Stimulated activated CD8-positive, alpha-beta memory T cell treated with anti-CD3 and anti-CD28 coated beads, Interleukin-4, amount 100 ng/mL, for 24 hours (primary cell): ENCODE measurements around the gene TP53INP2.
"Not testable (repeated sequence)": the region's sequence is repeated elsewhere in the genome, so short reads cannot be mapped to it uniquely, and the experiment has no call there.

Source experiments
- DNase-seq: peaks from one replicate; pipeline ENCODE4 v3.0.0-alpha.2; 2020; ENCODE audit warnings: low read depth

The TP53INP2 gene, protein sequence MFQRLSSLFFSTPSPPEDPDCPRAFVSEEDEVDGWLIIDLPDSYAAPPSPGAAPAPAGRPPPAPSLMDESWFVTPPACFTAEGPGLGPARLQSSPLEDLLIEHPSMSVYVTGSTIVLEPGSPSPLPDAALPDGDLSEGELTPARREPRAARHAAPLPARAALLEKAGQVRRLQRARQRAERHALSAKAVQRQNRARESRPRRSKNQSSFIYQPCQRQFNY

GRCh38 chr20:34704177-34705007 is at the start of gene TP53INP2:
TSS of gene TP53INP2 (plus strand) at chr20:34704344. CDS start at chr20:34708740, 4,396 bp downstream.
- peak; percentile 75 for DNase-seq

DNA sequence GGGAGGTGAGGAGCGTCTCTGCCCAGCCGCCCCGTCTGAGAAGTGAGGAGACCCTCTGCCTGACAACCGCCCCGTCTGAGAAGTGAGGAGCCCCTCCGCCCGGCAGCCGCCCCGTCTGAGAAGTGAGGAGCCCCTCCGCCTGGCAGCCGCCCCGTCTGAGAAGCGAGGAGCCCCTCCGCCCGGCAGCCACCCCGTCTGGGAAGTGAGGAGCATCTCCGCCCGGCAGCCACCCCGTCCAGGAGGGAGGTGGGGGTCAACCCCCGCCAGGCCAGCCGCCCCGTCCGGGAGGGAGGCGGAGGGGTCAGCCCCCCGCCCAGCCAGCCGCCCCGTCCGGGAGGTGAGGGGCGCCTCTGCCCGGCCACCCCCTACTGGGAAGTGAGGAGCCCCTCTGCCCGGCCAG is 45.5 kb upstream of the TP53INP2 start:
- DNase-seq: not testable (repeated sequence)

DNA sequence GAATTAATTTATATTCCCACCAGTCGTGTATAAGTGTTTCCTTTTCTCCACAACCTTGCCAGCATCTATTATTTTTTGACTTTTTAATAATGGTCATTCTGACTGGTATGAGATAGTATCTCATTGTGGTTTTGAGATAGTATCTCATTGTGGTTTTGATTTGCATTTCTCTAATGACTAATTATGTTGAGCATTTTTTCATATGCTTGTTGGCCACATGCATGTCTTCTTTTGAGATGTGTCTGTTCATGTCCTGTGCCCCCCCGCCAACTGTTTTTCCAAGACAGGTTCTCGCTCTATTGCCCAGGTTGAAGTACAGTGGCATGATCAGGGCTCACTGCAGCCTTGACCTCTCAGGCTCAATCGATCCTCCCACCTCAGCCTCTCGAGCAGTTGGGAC is 42.3 kb upstream of the TP53INP2 start:
- DNase-seq: not testable (repeated sequence)

DNA sequence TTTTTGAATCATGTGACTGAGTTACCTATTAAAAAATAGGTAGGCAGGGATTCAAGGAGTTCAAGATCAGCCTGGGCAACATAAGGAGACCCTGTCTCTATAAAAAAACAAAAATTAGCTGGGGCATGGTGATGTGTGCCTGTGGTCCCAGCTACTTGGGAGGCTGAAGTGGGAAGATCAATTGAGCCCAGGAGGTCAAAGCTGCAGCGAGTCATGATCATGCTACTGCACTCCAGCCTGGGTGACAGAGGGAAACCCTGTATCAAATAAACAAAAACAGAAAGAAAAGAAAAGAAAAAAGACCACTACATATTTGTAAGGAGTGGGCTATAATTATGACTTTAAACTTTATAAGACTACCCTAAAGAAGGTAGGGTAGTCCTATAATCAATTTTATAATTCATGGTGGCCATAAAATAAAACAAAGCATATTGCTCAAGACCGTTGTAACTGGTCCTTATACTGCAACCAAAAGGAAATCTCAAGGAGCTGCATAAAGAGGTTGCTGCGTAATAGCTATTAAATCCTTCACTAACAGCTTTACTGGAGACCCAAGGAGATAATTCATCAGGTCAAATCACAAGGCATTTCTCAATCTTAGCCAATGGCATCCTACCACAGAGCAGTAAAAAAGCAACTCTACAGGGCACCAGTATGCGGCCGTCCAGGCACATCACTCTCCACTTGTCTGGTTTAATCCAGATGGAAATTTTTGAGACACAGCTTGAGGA is 40.8 kb upstream of the TP53INP2 start:
- no peak for DNase-seq

GRCh38 chr20:34664751-34665150 is 39.4 kb upstream of the TP53INP2 start:
- not testable (repeated sequence) for DNase-seq

DNA sequence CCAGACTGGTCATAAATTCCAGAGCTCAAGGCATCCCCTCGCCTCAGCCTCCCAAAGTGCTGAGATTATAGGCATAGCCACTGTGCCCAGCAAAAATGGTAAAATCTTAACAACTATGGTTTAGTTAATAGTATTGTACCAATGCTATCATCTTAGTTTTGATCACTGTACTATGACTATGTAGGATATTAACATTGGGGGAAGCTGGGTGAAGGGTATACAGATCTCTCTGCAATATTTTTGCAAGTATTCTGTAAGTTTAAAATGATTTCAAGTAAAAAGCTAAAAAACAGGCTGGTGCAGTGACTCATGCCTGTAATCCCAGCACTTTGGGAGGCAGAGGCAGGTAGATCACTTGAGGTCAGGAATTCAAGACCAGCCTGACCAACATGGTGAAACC is 35.0 kb upstream of the TP53INP2 start:
- DNase-seq: no peak

- no peak for DNase-seq
Measured at GRCh38 chr20:34673412-34673811, 30.7 kb upstream of the TP53INP2 start.

- no peak for DNase-seq
Measured at GRCh38 chr20:34675561-34675960, 28.6 kb upstream of the TP53INP2 start.

- DNase-seq: no peak
Measured at GRCh38 chr20:34675993-34676641, 28.0 kb upstream of the TP53INP2 start.

DNA sequence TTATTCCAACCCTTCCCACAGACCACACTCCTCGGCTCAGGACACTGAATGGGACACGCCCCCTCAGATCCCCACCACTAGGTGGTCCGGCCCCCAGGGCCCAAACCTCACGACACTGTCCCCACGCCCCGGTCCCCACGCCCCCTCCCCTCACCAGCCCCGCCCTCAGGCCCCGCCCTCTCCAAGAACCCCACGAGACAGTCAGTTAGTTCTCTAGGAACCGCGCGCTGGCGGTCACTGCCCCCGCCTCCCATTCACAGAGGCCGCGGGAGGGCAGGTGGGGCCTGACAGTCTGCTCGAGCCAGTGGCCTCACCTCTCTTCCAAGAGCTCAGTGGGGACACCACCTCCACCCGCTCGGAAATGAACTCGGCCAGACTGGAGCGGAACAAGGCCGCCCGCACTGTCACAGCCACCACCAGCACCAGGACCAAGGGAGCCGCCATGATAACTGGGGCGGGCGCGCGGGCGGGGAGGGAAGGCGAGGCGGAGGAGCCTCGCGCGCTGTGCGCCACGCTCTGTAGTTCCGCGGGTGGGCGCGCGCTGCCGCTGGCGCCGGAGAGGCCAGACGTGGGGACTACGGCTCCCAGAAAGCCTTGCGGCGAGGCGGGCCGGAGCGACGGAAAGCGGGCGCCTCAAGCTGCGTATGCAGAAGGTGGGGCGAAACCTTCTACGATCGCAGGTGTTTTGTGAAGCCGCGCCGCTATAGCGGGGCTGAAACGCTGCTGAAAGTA is 27.3 kb upstream of the TP53INP2 start, which contains the start of gene PIGU:
PIGU (minus strand) TSS at position 451 of the 732 bp plus-strand sequence; CDS start at position 444, 7 bp downstream.
- peak; percentile 94 for DNase-seq

DNA sequence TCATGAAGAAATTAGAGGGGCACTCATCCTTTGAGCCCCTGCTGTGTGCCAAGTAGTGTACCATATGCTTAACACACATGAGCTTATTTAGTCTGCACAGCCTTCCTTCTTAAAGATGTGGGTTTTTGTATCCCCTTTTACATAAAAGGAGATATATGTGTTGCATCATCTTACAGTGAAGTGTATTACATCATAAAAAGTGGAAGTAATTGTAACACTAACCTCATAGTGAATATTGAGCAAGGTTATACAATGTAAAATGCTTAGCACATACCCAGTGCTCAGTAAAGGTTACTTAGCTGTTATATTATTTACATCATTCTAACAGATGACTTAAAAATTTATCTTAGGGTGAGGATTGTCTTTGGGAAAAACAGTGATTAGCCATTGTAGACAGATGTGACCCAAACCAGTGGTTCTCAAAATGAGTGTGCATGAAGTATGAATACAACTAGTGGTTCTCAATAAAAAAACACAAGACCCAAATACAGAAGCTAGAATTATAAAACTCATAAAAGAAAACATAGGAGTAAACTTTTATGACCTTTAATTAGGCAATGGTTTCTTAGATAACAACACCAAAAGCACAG is 23.5 kb upstream of the TP53INP2 start:
- no peak for DNase-seq

- DNase-seq: no peak
Measured at GRCh38 chr20:34683667-34684066, 20.5 kb upstream of the TP53INP2 start.

GRCh38 chr20:34689486-34689885 is 14.7 kb upstream of the TP53INP2 start:
- DNase-seq: no peak

DNA sequence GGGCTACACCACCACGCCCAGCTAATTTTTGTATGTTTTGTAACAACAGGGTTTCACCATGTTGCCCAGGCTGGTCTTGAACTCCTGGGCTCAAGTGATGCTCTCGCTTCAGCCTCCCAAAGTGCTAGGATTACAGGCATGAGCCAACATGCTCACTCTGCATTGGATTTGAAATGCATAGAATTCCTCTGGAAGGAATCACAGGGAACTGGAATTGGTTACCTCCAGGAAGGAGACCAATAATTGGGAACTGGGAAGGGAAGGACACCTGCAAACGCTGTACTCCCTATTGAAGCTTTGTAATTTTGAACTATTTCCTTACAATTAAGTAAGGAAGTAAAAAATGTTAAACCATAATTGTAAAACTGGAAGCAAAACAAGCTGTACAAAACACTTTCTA is 12.3 kb upstream of the TP53INP2 start:
- no peak for DNase-seq

- no peak for DNase-seq
Measured at GRCh38 chr20:34693414-34693813, 10.7 kb upstream of the TP53INP2 start.

DNA sequence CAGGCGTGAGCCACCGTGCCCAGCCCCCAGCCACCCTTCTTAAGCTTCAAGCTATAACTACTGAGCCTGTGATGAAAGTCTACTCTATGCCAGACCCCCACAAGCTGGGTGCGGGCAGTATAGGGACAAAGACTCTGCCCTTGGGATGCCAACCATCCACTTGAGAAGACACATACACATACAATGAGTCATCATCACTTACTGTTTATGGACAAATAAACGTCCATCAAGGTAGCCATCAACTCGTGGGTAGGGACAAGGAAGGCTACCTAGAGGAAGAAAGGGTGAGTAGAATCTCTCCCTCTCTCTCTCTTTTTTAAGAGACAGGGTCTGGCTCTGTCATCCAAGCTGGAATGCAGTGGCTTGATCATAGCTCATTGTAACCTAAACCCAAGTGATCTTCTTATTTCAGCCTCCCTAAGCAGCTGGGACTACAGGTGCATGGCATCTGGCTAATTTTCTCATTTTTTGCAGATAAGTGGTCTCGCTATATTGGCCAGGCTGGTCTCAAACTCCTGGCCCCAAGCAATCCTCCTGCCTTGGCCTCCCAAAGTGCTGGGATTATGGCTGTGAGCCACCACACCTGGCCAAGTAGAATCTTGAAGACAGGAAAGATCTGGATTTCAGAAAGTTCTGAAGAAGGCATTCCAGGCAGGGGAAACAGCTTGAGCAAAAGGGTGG is 2.6 kb upstream of the TP53INP2 start:
- no peak for DNase-seq

- DNase-seq: no peak
Measured at GRCh38 chr20:34703061-34703423, 1.1 kb upstream of the TP53INP2 start.

- DNase-seq: no peak
Measured at GRCh38 chr20:34703424-34704176, 544 bp upstream of the TP53INP2 start.

- no peak for DNase-seq
Measured at GRCh38 chr20:34705008-34705396, 858 bp downstream of the TP53INP2 start.
